ENCODE results near the gene KPTN. TPM values are rescaled to one million over a fixed set of nuclear protein-coding genes. Genes with fewer than 3 reads are reported as not detected.

Gene KPTN
- total and polyA plus RNA-seq, 2 of the 13 experiments (the other 11 are each of a cell fraction or from before 2014, with no cell fraction given), result 9.1 to 13.3 TPM

- TF ChIP-seq, protein P1, sequence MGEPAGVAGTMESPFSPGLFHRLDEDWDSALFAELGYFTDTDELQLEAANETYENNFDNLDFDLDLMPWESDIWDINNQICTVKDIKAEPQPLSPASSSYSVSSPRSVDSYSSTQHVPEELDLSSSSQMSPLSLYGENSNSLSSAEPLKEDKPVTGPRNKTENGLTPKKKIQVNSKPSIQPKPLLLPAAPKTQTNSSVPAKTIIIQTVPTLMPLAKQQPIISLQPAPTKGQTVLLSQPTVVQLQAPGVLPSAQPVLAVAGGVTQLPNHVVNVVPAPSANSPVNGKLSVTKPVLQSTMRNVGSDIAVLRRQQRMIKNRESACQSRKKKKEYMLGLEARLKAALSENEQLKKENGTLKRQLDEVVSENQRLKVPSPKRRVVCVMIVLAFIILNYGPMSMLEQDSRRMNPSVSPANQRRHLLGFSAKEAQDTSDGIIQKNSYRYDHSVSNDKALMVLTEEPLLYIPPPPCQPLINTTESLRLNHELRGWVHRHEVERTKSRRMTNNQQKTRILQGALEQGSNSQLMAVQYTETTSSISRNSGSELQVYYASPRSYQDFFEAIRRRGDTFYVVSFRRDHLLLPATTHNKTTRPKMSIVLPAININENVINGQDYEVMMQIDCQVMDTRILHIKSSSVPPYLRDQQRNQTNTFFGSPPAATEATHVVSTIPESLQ (CRISPR knock-in tag; conservative IDR thresholded peaks at IDR 0.05), result no peak
- TF ChIP-seq CBX5 (CRISPR knock-in tag; IDR thresholded peaks at IDR 0.05; ENCODE audit: borderline replicate concordance) (no peak), MTF2 (CRISPR knock-in tag; IDR thresholded peaks at IDR 0.05; ENCODE audit: borderline replicate concordance) (no peak; the same call in 1 of the 2 replicates), ZNF672 (CRISPR knock-in tag; IDR thresholded peaks at IDR 0.05) (no peak), ZKSCAN5 (CRISPR knock-in tag; IDR thresholded peaks at IDR 0.05) (no peak), ZNF605 (CRISPR knock-in tag; IDR thresholded peaks at IDR 0.05) (peak; percentile 80; the same call in 1 of the 2 replicates), KMT2A (CRISPR knock-in tag; IDR thresholded peaks at IDR 0.05) (0 out of 2 replicates have a peak, but pooled peaks have one; percentile 0), ZNF121 (CRISPR knock-in tag; IDR thresholded peaks at IDR 0.05) (no peak), BCL6 (CRISPR knock-in tag; IDR thresholded peaks at IDR 0.05) (no peak), DDIT3 (CRISPR knock-in tag; IDR thresholded peaks at IDR 0.05) (no peak), RAD51 (IDR thresholded peaks at IDR 0.05; ENCODE audit: borderline replicate concordance) (no peak), ZNF670 (CRISPR knock-in tag; IDR thresholded peaks at IDR 0.05; ENCODE audit: borderline replicate concordance) (peak; percentile 67; the same call in 1 of the 2 replicates), MAX (IDR thresholded peaks at IDR 0.05) (peak; percentile 52; the same call in 1 of the 2 replicates), ZFYVE20 (CRISPR knock-in tag; IDR thresholded peaks at IDR 0.05; ENCODE audit: borderline replicate concordance, low read depth) (no peak), IKZF5 (CRISPR knock-in tag; IDR thresholded peaks at IDR 0.05) (peak; percentile 38), ZFP37 (CRISPR knock-in tag; IDR thresholded peaks at IDR 0.05; ENCODE audit: borderline replicate concordance) (no peak), FOXK1 (CRISPR knock-in tag; IDR thresholded peaks at IDR 0.05; ENCODE audit: borderline replicate concordance, low read depth) (0 out of 2 replicates have a peak, but pooled peaks have one; percentile 29)
- TF ChIP-seq, protein P2, sequence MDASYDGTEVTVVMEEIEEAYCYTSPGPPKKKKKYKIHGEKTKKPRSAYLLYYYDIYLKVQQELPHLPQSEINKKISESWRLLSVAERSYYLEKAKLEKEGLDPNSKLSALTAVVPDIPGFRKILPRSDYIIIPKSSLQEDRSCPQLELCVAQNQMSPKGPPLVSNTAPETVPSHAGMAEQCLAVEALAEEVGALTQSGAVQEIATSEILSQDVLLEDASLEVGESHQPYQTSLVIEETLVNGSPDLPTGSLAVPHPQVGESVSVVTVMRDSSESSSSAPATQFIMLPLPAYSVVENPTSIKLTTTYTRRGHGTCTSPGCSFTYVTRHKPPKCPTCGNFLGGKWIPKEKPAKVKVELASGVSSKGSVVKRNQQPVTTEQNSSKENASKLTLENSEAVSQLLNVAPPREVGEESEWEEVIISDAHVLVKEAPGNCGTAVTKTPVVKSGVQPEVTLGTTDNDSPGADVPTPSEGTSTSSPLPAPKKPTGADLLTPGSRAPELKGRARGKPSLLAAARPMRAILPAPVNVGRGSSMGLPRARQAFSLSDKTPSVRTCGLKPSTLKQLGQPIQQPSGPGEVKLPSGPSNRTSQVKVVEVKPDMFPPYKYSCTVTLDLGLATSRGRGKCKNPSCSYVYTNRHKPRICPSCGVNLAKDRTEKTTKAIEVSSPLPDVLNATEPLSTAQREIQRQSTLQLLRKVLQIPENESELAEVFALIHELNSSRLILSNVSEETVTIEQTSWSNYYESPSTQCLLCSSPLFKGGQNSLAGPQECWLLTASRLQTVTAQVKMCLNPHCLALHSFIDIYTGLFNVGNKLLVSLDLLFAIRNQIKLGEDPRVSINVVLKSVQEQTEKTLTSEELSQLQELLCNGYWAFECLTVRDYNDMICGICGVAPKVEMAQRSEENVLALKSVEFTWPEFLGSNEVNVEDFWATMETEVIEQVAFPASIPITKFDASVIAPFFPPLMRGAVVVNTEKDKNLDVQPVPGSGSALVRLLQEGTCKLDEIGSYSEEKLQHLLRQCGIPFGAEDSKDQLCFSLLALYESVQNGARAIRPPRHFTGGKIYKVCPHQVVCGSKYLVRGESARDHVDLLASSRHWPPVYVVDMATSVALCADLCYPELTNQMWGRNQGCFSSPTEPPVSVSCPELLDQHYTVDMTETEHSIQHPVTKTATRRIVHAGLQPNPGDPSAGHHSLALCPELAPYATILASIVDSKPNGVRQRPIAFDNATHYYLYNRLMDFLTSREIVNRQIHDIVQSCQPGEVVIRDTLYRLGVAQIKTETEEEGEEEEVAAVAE (CRISPR knock-in tag; IDR thresholded peaks at IDR 0.05; ENCODE audit: borderline replicate concordance), result no peak
Measured at GRCh38 chr19:47483800-47484690, at the start of gene KPTN (continued).
